WTC11 (cell line): ENCODE measurements around the gene CDYL.

Source experiments
- FOXK1 ChIP-seq: sonication (generic); formaldehyde crosslinking; IDR thresholded peaks from 2 replicates; pipeline ENCODE4 v1.8.0; 2022; ENCODE audit warnings: mild to moderate bottlenecking, moderate library complexity, missing genetic modification reagents
- NR3C1 ChIP-seq: sonication (generic); formaldehyde crosslinking; conservative IDR thresholded peaks from 2 replicates; pipeline ENCODE4 v1.8.1; 2023; ENCODE audit warnings: low read depth, mild to moderate bottlenecking, missing genetic modification reagents
- SMAD4 ChIP-seq: sonication (generic); formaldehyde crosslinking; IDR thresholded peaks from 2 replicates; pipeline ENCODE4 v1.8.0; 2022; ENCODE audit warnings: mild to moderate bottlenecking, missing genetic modification reagents
- TF ChIP-seq, protein P1 (sequence below): fragments of 200-600 bp; IDR thresholded peaks from 2 replicates; pipeline ENCODE4 v1.8.0; 2022; ENCODE audit warnings: antibody characterized with exemption
- TF ChIP-seq, protein P2 (sequence below): sonication (generic); formaldehyde crosslinking; IDR thresholded peaks from 2 replicates; pipeline ENCODE4 v1.8.1; 2022; ENCODE audit warnings: mild to moderate bottlenecking, moderate library complexity, missing genetic modification reagents
- TF ChIP-seq, protein P3 (sequence below): sonication (generic); formaldehyde crosslinking; IDR thresholded peaks from 2 replicates; pipeline ENCODE4 v1.8.1; 2023; ENCODE audit warnings: mild to moderate bottlenecking, moderate library complexity, missing genetic modification reagents
- TF ChIP-seq, protein P4 (sequence below): sonication (generic); formaldehyde crosslinking; IDR thresholded peaks from 2 replicates; pipeline ENCODE4 v1.8.0; 2022; ENCODE audit warnings: mild to moderate bottlenecking, missing genetic modification reagents

GRCh38 chr6:4814987-4815386 lies 38.8 kb downstream of the CDYL start:
- TF ChIP-seq, protein P1, sequence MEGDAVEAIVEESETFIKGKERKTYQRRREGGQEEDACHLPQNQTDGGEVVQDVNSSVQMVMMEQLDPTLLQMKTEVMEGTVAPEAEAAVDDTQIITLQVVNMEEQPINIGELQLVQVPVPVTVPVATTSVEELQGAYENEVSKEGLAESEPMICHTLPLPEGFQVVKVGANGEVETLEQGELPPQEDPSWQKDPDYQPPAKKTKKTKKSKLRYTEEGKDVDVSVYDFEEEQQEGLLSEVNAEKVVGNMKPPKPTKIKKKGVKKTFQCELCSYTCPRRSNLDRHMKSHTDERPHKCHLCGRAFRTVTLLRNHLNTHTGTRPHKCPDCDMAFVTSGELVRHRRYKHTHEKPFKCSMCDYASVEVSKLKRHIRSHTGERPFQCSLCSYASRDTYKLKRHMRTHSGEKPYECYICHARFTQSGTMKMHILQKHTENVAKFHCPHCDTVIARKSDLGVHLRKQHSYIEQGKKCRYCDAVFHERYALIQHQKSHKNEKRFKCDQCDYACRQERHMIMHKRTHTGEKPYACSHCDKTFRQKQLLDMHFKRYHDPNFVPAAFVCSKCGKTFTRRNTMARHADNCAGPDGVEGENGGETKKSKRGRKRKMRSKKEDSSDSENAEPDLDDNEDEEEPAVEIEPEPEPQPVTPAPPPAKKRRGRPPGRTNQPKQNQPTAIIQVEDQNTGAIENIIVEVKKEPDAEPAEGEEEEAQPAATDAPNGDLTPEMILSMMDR: no peak
- TF ChIP-seq, protein P2, sequence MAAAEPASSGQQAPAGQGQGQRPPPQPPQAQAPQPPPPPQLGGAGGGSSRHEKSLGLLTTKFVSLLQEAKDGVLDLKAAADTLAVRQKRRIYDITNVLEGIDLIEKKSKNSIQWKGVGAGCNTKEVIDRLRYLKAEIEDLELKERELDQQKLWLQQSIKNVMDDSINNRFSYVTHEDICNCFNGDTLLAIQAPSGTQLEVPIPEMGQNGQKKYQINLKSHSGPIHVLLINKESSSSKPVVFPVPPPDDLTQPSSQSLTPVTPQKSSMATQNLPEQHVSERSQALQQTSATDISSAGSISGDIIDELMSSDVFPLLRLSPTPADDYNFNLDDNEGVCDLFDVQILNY: no peak
- TF ChIP-seq, protein P3, sequence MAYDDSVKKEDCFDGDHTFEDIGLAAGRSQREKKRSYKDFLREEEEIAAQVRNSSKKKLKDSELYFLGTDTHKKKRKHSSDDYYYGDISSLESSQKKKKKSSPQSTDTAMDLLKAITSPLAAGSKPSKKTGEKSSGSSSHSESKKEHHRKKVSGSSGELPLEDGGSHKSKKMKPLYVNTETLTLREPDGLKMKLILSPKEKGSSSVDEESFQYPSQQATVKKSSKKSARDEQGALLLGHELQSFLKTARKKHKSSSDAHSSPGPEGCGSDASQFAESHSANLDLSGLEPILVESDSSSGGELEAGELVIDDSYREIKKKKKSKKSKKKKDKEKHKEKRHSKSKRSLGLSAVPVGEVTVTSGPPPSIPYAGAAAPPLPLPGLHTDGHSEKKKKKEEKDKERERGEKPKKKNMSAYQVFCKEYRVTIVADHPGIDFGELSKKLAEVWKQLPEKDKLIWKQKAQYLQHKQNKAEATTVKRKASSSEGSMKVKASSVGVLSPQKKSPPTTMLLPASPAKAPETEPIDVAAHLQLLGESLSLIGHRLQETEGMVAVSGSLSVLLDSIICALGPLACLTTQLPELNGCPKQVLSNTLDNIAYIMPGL: no peak
- TF ChIP-seq NR3C1 (no peak), SMAD4 (CRISPR knock-in tag) (no peak), FOXK1 (CRISPR knock-in tag) (no peak)
- TF ChIP-seq, protein P4, sequence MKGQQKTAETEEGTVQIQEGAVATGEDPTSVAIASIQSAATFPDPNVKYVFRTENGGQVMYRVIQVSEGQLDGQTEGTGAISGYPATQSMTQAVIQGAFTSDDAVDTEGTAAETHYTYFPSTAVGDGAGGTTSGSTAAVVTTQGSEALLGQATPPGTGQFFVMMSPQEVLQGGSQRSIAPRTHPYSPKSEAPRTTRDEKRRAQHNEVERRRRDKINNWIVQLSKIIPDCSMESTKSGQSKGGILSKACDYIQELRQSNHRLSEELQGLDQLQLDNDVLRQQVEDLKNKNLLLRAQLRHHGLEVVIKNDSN: no peak
